Astrocyte (in vitro differentiated cells and primary cell): ENCODE data around the gene UQCC2. TPM values are rescaled to one million over a fixed set of nuclear protein-coding genes. Genes with fewer than 3 reads are reported as not detected.

ENCODE experiments used
- DNase-seq: peaks from one replicate; pipeline ENCODE4 v3.0.0-alpha.2; 2010; ENCODE audit warnings: low read depth
- FAIRE-seq: peaks from 2 replicates; lab custom pipeline; 2011; peaks lifted over from hg19 to GRCh38; lab: Jason Lieb, UNC
- H2AFZ ChIP-seq: 2 replicates; pipeline ENCODE4 v1.6.0; 2012; ENCODE audit warnings: low read depth, low read length, inconsistent platforms
- H3K27ac ChIP-seq: 2 replicates; pipeline ENCODE4 v1.5.1; 2011; ENCODE audit warnings: low read depth, low read length, inconsistent platforms
- H3K27me3 ChIP-seq: 2 replicates; pipeline ENCODE4 v1.6.0; 2011; ENCODE audit warnings: low read length, inconsistent platforms; ENCODE audit not compliant: insufficient read depth
- H3K36me3 ChIP-seq: 2 replicates; pipeline ENCODE4 v1.5.1; 2011; ENCODE audit warnings: low read length, inconsistent platforms; ENCODE audit not compliant: insufficient read depth
- H3K4me1 ChIP-seq: 2 replicates; pipeline ENCODE4 v1.5.1; 2011; ENCODE audit warnings: low read length, inconsistent platforms; ENCODE audit not compliant: insufficient read depth
- H3K4me2 ChIP-seq: 2 replicates; pipeline ENCODE4 v1.6.0; 2012; ENCODE audit warnings: low read length, inconsistent platforms
- H3K4me3 ChIP-seq: 2 replicates; pipeline ENCODE4 v1.5.1; 2011; ENCODE audit warnings: low read depth, mild to moderate bottlenecking, low read length, inconsistent platforms; ENCODE audit not compliant: insufficient read depth
- H3K79me2 ChIP-seq: 2 replicates; pipeline ENCODE4 v1.6.0; 2012; ENCODE audit warnings: mild to moderate bottlenecking, low read length, inconsistent platforms; ENCODE audit not compliant: insufficient read depth
- H3K9ac ChIP-seq: 2 replicates; pipeline ENCODE4 v1.6.0; 2012; ENCODE audit warnings: mild to moderate bottlenecking, low read length, inconsistent platforms
- H3K9me3 ChIP-seq: 2 replicates; pipeline ENCODE4 v1.5.1; 2012; ENCODE audit warnings: low read depth, mild to moderate bottlenecking, low read length, inconsistent platforms; ENCODE audit not compliant: insufficient read depth
- H4K20me1 ChIP-seq: 2 replicates; pipeline ENCODE4 v1.6.0; 2012; ENCODE audit warnings: low read length, inconsistent platforms; ENCODE audit not compliant: insufficient read depth
- H3K27ac Mint-ChIP-seq: one replicate; pipeline ENCODE4 v1.8.0; 2021; ENCODE audit warnings: mild to moderate bottlenecking, mixed read lengths; ENCODE audit not compliant: unreplicated experiment
- H3K27me3 Mint-ChIP-seq: one replicate; pipeline ENCODE4 v1.8.0; 2021; ENCODE audit warnings: low read depth, mixed read lengths; ENCODE audit not compliant: unreplicated experiment
- H3K36me3 Mint-ChIP-seq: one replicate; pipeline ENCODE4 v1.8.0; 2021; ENCODE audit warnings: low read depth, mixed read lengths; ENCODE audit not compliant: unreplicated experiment
- H3K4me1 Mint-ChIP-seq: one replicate; pipeline ENCODE4 v1.8.0; 2021; ENCODE audit warnings: low read depth, mixed read lengths; ENCODE audit not compliant: unreplicated experiment
- H3K4me3 Mint-ChIP-seq: one replicate; pipeline ENCODE4 v1.8.0; 2021; ENCODE audit warnings: mild to moderate bottlenecking, moderate library complexity, mixed read lengths; ENCODE audit not compliant: unreplicated experiment
- H3K9me3 Mint-ChIP-seq: one replicate; pipeline ENCODE4 v1.8.0; 2021; ENCODE audit warnings: mild to moderate bottlenecking, mixed read lengths; ENCODE audit not compliant: unreplicated experiment
- EZH2 ChIP-seq: IDR thresholded peaks from 2 replicates; pipeline ENCODE4 v1.6.1; 2012; ENCODE audit warnings: mild to moderate bottlenecking, low read length, inconsistent platforms; ENCODE audit not compliant: insufficient read depth
- total RNA-seq: library from RNA; stranded (reverse); gene quantifications from 2 replicates; pipeline ENCODE4 v1.2.1, GENCODE V29; 2021
- TF ChIP-seq, protein P1 (sequence below): IDR thresholded peaks from 2 replicates; pipeline ENCODE4 v1.5.1; 2011; ENCODE audit warnings: low read depth, mild to moderate bottlenecking, inconsistent platforms, low read length, moderate library complexity; ENCODE audit not compliant: insufficient read depth

UQCC2 gene
- total RNA-seq, 1 donor from 2014 or later = 70.2 TPM

DNA sequence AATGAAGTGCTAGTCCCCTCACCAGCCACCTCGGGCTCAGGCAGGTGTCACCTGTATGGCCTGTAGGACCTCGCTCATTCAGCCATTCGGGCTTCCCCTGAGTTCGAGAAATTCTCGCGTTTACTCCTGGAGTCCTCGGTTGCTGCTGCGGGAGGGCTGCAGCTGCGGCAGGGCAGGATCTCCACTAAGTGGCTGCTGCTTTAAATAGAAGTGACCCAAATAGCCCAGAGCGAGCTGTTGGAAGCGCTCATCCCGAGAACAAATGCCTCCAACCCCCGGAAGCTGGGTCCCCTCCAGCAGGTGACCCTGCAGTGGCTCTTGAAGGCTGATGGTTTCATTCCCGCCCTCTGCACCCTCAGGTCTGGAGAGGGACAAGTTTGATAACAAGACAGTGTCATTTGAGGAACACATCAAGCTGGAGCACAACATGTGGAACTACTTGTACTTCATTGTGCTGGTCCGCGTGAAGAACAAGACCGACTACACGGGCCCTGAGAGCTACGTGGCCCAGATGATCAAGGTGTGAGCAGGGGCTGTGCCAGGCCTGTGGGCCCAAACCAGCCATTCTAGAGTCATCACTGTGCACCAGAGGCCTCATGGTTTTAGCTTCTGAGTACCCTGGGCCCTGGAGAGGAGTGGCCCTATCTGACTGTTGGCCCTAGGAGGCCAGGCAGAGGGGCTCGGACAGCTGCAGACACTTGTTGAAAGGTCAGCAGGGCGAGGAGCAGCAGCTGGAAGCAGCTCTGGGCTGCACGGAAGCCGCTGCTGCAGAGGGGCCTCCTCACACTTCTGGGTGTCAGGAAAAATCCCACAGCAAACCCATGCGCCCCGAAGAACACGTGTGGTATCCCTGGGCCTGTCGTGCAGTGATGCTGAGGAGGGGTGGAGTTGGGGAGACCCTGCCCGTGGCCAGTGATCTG is 18.1 kb downstream of the UQCC2 start:
- peak overlapping the region; percentile 73 for H3K4me3 Mint-ChIP-seq
- no peaks in the 10 kb centered on the region for H3K9me3 Mint-ChIP-seq
- DNase-seq = no peak
- H3K9me3 ChIP-seq = no peaks in the 10 kb centered on the region
- H3K36me3 Mint-ChIP-seq = peaks cover 18% of the 10 kb centered on the region
- H2AFZ ChIP-seq = no peak overlapping the region
- FAIRE-seq = no peak
- TF ChIP-seq, protein P1, sequence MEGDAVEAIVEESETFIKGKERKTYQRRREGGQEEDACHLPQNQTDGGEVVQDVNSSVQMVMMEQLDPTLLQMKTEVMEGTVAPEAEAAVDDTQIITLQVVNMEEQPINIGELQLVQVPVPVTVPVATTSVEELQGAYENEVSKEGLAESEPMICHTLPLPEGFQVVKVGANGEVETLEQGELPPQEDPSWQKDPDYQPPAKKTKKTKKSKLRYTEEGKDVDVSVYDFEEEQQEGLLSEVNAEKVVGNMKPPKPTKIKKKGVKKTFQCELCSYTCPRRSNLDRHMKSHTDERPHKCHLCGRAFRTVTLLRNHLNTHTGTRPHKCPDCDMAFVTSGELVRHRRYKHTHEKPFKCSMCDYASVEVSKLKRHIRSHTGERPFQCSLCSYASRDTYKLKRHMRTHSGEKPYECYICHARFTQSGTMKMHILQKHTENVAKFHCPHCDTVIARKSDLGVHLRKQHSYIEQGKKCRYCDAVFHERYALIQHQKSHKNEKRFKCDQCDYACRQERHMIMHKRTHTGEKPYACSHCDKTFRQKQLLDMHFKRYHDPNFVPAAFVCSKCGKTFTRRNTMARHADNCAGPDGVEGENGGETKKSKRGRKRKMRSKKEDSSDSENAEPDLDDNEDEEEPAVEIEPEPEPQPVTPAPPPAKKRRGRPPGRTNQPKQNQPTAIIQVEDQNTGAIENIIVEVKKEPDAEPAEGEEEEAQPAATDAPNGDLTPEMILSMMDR = no peak
- no peak for TF ChIP-seq EZH2
- H3K4me1 ChIP-seq = peaks cover 49% of the 10 kb centered on the region
- no peaks in the 10 kb centered on the region for H3K79me2 ChIP-seq
- no peaks in the 10 kb centered on the region for H3K27me3 ChIP-seq
- H4K20me1 ChIP-seq = peaks cover 4% of the 10 kb centered on the region
- peak overlapping the region; percentile 43 for H3K4me2 ChIP-seq
- H3K27ac Mint-ChIP-seq = no peak overlapping the region
- no peaks in the 10 kb centered on the region for H3K36me3 ChIP-seq
- H3K27me3 Mint-ChIP-seq = no peaks in the 10 kb centered on the region
- H3K4me3 ChIP-seq = no peak overlapping the region
- peak overlapping the region; percentile 58 for H3K27ac ChIP-seq
- peaks cover 18% of the 10 kb centered on the region for H3K4me1 Mint-ChIP-seq
- H3K9ac ChIP-seq = peak overlapping the region; percentile 69

DNA sequence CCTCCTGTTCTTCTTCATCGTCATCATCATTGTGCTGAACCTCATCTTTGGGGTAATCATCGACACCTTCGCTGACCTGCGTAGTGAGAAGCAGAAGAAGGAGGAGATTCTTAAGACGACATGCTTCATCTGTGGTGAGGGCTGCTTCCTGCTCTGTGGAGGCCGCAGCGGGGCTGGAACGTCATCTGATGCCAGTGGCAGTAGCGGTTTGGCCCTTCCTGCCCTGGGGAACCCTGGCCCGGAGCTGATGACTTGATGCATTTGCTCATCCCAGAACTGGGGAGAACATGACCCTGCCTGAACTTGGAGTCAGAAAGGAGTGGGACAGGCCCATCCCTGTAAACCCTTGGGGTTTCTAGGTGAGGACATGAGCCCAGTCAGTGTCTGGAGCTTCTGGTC is 18.7 kb downstream of the UQCC2 start:
- Histone ChIP-seq H3K27ac (no peak overlapping the region), H3K4me1 (peaks cover 49% of the 10 kb centered on the region), H3K9me3 (no peaks in the 10 kb centered on the region), H3K27me3 (no peaks in the 10 kb centered on the region), H3K4me2 (no peak overlapping the region), H3K36me3 (no peaks in the 10 kb centered on the region), H2AFZ (no peak overlapping the region), H3K79me2 (no peaks in the 10 kb centered on the region), H3K9ac (no peak overlapping the region), H3K4me3 (no peak overlapping the region), H4K20me1 (peaks cover 4% of the 10 kb centered on the region)
- Mint-ChIP-seq H3K4me3 (no peak overlapping the region), H3K27ac (no peak overlapping the region), H3K36me3 (peaks cover 19% of the 10 kb centered on the region), H3K27me3 (no peaks in the 10 kb centered on the region), H3K4me1 (peaks cover 18% of the 10 kb centered on the region), H3K9me3 (no peaks in the 10 kb centered on the region)
- DNase-seq (no peak), FAIRE-seq (peak; percentile 20)
- TF ChIP-seq EZH2 = no peak
- TF ChIP-seq, protein P1 = no peak
